ENCODE results near the gene BCR. TPM values are rescaled to one million over a fixed set of nuclear protein-coding genes. Genes with fewer than 3 reads are reported as not detected.

The BCR gene
- total RNA-seq, 3 donors from 2014 or later: 25.3 to 44.6 (median 35.1) TPM

DNA sequence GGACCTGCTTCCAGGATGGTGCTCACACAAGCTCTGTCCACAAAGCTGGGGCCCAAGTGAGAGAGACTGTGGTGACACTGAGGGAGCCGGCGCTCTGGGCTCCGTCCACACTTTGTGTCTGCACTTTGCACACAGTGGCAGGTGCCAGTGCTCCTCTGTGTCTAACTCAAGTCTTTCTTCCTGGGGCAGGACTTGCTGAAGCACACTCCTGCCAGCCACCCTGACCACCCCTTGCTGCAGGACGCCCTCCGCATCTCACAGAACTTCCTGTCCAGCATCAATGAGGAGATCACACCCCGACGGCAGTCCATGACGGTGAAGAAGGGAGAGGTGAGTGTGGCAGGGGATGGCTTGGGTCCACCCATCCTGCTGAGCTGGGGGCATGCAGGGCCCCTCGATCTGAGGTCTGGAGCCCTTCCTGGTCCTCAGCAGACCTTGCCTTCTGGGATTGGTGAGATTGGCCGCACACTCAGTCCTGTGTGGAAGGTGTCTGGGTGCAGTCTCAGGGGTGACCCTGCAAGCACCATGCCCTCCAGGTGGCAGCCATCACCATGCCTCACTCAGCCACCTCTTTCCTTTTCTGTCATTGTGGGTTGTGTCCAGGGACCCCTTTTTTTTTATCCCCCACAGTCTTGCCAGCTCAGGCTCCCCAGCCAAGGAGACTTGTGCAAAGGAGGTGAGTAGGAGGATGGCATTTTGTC, 93.3 kb downstream of the BCR start:
- Histone ChIP-seq H3K36me3 (peaks cover 4% of the 10 kb centered on the region), H3K9me3 (no peaks in the 10 kb centered on the region), H3K27me3 (no peaks in the 10 kb centered on the region), H3K27ac (no peak overlapping the region), H3K4me1 (no peaks in the 10 kb centered on the region), H3K4me3 (no peak overlapping the region)
- TF ChIP-seq POLR2A (IDR thresholded peaks at IDR 0.05) (no peak), POLR2AphosphoS5 (IDR thresholded peaks at IDR 0.05) (no peak)
- TF ChIP-seq, protein P1, sequence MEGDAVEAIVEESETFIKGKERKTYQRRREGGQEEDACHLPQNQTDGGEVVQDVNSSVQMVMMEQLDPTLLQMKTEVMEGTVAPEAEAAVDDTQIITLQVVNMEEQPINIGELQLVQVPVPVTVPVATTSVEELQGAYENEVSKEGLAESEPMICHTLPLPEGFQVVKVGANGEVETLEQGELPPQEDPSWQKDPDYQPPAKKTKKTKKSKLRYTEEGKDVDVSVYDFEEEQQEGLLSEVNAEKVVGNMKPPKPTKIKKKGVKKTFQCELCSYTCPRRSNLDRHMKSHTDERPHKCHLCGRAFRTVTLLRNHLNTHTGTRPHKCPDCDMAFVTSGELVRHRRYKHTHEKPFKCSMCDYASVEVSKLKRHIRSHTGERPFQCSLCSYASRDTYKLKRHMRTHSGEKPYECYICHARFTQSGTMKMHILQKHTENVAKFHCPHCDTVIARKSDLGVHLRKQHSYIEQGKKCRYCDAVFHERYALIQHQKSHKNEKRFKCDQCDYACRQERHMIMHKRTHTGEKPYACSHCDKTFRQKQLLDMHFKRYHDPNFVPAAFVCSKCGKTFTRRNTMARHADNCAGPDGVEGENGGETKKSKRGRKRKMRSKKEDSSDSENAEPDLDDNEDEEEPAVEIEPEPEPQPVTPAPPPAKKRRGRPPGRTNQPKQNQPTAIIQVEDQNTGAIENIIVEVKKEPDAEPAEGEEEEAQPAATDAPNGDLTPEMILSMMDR (IDR thresholded peaks at IDR 0.05): no peak
- no peak for DNase-seq (ENCODE audit: low spot score in 2 of 2)
- intact Hi-C loops (cut with DNase I; ENCODE audit: low total_unique reads): no loop called here

DNA sequence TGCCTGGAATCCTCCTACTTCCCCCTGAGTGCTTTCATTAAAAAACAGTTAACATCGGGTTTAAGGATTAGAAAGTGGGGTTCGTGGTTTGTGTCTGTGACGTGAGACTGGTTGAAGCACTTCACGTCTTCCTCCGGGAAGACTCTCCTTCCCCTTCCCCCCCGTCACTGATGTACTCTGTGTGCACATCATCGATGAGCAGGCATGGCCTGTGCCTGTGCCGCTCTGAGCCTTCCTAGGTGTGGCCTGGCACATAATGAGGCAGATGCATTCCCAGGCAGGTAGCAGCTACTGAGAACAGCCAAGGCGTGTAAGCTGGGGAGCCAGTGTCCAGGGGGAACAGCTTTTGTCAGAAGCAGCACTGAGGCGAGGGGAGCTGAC, 93.8 kb downstream of the BCR start:
- TF ChIP-seq POLR2AphosphoS5 (IDR thresholded peaks at IDR 0.05): no peak
- TF ChIP-seq, protein P1 (IDR thresholded peaks at IDR 0.05): no peak
- no peak for TF ChIP-seq POLR2A (IDR thresholded peaks at IDR 0.05)
- H3K4me3 ChIP-seq: no peak overlapping the region
- H3K9me3 ChIP-seq: no peaks in the 10 kb centered on the region
- peaks cover 4% of the 10 kb centered on the region for H3K36me3 ChIP-seq
- DNase-seq (ENCODE audit: low spot score in 2 of 2): no peak
- H3K27ac ChIP-seq: no peak overlapping the region
- H3K27me3 ChIP-seq: no peaks in the 10 kb centered on the region
- intact Hi-C loops (cut with DNase I; ENCODE audit: low total_unique reads): no loop called here
- H3K4me1 ChIP-seq: peaks cover under 1 to 3% of the 10 kb centered on the region in 2 donors

DNA sequence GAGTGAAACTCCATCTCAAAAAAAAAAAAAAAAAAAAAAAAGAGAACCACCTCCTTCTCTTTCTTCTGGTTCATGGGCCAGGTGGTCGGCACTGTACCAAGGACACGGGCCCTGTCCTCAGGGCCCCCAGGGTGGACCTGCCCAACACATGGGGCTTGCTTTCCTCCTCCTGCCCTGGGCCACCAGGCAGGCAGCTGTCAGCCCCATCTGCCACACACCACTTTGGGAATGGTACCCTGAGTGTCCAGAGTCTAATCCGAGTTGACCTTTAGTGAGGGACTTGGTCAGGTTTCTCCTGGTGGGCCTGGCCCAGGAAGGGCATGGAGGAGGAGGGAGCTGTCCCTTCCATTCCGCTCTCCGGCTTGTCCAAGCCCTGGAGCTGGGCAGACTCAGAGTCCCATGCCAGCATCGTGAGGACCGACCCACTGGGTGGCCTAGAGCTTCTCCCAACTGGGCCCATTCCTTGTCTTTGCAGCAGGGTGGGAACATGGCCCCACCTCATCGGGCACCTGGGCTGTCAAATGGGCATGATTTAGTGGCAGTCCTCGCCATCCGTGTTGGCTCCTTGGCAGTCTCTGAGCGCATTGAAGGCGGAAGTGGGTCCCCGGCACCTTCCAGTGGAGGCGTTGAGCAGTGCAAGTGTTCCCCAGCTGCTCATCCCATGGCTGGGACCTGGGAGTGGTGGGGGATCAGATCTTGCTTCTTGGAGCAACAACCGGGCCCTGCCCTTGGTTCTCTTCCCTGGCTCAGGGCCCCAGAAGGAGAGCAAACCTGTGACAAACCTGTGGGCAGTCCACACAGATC, 94.8 kb downstream of the BCR start:
- H3K36me3 ChIP-seq: peaks cover 4% of the 10 kb centered on the region
- no peak overlapping the region for H3K4me3 ChIP-seq
- no peaks in the 10 kb centered on the region for H3K27me3 ChIP-seq
- no peaks in the 10 kb centered on the region for H3K9me3 ChIP-seq
- no peak overlapping the region for H3K27ac ChIP-seq
- no peak for TF ChIP-seq POLR2A (IDR thresholded peaks at IDR 0.05)
- TF ChIP-seq POLR2AphosphoS5 (IDR thresholded peaks at IDR 0.05): no peak
- TF ChIP-seq, protein P1 (IDR thresholded peaks at IDR 0.05): no peak
- intact Hi-C loops (cut with DNase I; ENCODE audit: low total_unique reads): no loop called here
- no peak for DNase-seq (ENCODE audit: low spot score in 2 of 2)
- peaks cover 8 to 12% of the 10 kb centered on the region in 2 donors for H3K4me1 ChIP-seq

DNA sequence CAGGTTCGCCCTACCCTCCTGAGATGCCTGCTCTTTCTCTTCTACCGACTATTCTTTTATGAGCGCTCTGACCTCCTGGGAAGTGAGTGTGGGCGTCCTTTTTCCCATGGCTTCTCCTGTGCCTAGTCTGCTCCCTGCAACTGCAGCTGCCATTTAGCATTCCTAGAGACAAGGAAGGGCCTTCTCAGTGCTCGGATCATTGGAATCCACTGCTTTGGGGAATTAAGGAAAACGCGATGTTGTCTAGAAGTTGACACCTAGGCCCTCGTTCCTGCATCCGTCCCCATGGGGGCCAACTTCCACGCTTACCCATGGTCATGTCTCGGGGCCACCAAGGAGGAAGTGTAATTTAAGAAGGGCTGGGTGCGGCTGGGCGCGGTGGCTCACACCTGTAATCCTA, 95.4 kb downstream of the BCR start:
- no peak overlapping the region for H3K27ac ChIP-seq
- peaks cover 8 to 12% of the 10 kb centered on the region in 2 donors for H3K4me1 ChIP-seq
- intact Hi-C loops (cut with DNase I; ENCODE audit: low total_unique reads): no loop called here
- TF ChIP-seq, protein P1 (IDR thresholded peaks at IDR 0.05): no peak
- no peak for TF ChIP-seq POLR2A (IDR thresholded peaks at IDR 0.05)
- no peaks in the 10 kb centered on the region for H3K27me3 ChIP-seq
- no peak for DNase-seq (ENCODE audit: low spot score in 2 of 2)
- no peaks in the 10 kb centered on the region for H3K9me3 ChIP-seq
- peaks cover 4% of the 10 kb centered on the region for H3K36me3 ChIP-seq
- no peak overlapping the region for H3K4me3 ChIP-seq
